Esophagus mucosa (tissue), 1 donor: ENCODE results near the gene CBLN1. TPM values are rescaled to one million over a fixed set of nuclear protein-coding genes. Genes with fewer than 3 reads are reported as not detected.
A peak's percentile ranks its signal among the peaks of the same experiment; 100 is the strongest.

Experiments used
- ATAC-seq: fragments of 200-7000 bp; cut with Tn5 transposase; one replicate; pipeline ENCODE4 v1.9.1; 2020
- total RNA-seq: library from RNA; stranded (reverse); gene quantifications from one replicate; pipeline ENCODE4 v1.2.4, GENCODE V29; 2023
- donor health status: DM: yes; HTN: yes; CAD: no.

The CBLN1 gene
- total RNA-seq: 0.36 TPM

GRCh38 chr16:49281480-49281842, at the start of gene CBLN1:
Gene CBLN1 (minus strand): TSS chr16:49281838. CDS start chr16:49281465, 373 bp downstream.
- no peak for ATAC-seq

GRCh38 chr16:49330562-49331201, 49.0 kb upstream of the CBLN1 start:
- no peak for ATAC-seq

DNA sequence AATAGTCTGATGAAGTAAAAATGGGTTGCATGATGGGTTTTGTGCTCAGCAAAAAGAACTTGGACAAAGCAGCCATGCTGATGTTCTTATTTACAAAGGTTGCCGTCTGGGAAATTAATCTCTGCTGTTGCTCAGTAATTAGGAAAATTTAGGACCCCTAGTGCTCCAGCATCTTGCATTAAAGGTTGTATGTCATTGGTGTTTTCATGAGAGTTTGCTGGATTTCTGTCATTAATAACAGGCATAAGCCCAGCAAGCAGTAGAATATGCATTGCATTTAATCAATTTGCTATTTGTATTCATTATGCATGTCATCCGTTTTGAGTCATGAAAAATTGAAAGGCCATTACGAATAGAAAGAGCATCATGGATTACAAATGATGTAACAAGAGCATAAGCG, 46.7 kb upstream of the CBLN1 start:
- ATAC-seq: no peak

GRCh38 chr16:49327466-49327865, 45.8 kb upstream of the CBLN1 start:
- no peak for ATAC-seq

DNA sequence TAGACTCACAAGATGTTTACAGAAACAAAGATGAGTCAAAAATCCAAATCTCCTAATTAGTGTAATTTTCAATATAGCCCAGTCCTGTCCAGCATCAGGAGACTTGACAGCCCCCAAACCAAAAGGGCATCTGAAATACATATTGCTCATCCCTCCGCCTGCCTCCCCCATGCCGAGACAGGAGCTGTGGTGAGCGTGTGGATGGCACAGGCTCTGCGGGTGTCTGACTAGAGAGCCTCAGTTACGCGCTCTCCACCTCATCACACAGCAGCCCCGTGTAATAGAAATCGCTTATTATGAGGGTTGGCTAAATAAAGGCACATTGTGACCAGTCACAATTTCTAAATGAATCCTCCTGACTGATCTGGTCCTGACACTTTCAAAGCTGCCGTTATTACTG, 43.1 kb upstream of the CBLN1 start:
- no peak for ATAC-seq

GRCh38 chr16:49315602-49316001, 34.0 kb upstream of the CBLN1 start:
- ATAC-seq: no peak

GRCh38 chr16:49312389-49312985, 30.8 kb upstream of the CBLN1 start:
- no peak for ATAC-seq

GRCh38 chr16:49311823-49312222, 30.2 kb upstream of the CBLN1 start:
- ATAC-seq: no peak

DNA sequence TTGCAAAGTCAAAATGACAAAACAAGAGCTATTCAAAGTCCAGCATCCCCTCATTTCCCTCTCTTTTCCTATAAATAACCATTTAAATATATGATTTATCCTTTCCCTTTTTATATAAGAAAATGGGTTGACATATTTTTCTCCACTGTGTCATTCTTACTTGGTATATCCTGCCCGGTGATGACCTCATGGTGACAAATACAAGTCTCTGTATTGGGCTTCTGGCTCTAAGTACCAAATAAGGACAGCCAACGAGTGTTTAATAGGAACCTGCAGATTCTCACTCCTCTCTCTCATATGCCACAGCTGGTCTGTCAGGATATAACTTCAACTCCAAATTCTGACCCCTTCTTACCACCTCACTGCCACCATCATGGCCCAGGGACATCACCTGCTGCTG, 25.5 kb upstream of the CBLN1 start:
- no peak for ATAC-seq

- ATAC-seq: no peak
Observed at GRCh38 chr16:49305406-49305805, 23.8 kb upstream of the CBLN1 start.

DNA sequence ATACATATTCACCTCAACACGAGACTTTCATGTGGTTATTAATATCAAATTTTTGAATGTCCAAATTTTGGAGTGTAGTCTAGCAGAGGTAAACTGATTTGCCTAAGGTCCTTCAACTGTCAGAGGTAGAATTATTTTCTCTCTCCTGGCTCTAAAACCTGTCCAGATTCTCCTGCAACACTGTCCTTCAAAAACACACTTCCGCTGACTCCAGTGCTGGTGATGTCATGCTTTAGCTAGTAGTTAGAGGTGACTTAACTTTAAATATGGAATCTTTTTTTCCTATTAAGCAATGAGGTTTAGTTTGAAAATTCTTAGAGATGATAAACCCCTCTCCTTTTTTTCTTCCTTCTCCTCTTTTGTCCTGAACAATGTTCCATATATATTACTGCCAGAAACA, 10.8 kb upstream of the CBLN1 start:
- no peak for ATAC-seq

DNA sequence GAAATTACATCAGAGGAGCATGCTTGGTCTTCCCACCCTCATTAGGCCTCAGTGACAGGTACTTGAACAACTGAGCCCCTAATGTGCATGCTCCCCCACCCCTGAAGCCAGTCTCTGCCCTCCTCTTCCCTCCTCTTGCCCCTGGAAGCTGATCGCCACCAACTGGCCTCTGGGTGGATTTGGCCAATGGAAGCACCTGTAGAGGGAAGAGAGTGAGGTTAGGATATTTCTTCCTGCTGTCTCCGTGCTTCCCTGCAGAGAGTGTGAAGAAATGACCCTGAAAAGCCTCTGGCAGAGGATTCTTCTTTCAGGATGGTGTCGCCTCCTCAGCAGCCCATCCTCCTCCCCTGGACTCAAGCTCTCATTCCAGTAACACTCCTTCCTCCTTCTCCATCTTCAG, 5.9 kb upstream of the CBLN1 start:
- no peak for ATAC-seq

GRCh38 chr16:49284962-49285361, 3.3 kb upstream of the CBLN1 start:
- no peak for ATAC-seq

DNA sequence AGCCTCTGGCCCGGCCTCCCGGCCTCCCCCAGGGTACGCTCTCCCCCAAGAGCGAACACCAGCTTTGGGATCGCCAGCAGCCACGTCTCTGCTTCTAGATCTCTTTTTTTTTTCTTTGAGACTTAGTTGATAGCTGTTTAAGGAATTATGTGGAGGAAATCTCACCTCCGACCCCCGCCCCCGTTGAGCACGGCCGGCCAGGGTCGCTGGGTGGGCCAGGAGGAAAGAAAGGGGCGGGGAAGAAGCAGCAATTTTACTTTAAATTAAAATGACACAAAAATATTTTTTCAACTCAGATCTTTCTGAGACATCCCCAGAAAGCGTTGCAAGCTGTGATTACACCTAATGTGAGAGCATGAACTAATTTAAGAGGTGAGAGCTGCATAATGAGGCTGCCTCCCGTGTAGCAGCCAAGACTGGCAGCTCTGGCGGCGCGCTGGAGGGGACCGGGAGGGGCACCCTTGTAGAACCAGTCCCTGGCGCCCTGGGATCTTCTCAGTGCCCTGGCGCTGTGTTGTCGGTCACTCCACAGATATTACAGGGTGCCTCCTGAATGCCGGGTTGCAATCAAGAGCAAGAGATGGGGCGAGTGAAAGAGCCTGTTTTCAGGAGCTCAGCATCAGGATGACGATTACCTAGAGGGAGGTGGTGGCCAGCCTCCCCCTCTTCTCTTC, 1.9 kb upstream of the CBLN1 start:
- ATAC-seq: no peak

DNA sequence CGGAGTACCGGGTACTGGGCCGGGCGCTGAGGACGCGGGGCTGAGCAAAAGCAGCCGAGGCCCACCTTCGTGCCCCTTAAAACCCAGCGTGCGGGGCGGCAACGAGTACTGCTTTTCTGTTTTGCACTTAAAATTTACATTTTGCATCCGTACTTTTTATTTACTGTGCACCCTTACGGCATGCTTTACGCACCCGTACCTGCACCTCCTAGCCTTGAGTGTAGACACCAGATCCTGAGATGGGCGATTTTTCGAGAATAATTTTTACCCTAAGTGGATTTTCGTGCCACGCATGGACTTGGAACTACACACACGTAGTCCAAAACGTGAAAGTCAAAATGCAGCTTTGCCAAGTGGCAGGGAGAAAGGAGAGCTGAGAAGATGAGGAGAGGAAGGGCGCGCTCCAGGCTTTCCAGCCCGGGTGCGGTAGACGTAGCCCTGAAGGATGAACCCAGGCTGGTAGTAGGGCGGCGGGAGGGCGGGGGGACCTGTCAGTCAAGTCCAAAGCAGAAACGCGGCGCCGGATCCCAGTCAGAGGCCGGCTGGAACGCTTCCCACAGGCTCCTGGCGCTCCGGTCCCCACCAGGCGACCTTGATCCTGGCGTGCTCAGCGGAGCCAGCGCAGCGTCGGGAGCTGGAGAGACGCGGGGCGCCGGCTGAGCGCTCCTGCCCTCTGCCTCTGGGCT, 1.2 kb upstream of the CBLN1 start:
- ATAC-seq: no peak

- ATAC-seq: peak; percentile 99
Observed at GRCh38 chr16:49281843-49282642, 405 bp upstream of the CBLN1 start.

DNA sequence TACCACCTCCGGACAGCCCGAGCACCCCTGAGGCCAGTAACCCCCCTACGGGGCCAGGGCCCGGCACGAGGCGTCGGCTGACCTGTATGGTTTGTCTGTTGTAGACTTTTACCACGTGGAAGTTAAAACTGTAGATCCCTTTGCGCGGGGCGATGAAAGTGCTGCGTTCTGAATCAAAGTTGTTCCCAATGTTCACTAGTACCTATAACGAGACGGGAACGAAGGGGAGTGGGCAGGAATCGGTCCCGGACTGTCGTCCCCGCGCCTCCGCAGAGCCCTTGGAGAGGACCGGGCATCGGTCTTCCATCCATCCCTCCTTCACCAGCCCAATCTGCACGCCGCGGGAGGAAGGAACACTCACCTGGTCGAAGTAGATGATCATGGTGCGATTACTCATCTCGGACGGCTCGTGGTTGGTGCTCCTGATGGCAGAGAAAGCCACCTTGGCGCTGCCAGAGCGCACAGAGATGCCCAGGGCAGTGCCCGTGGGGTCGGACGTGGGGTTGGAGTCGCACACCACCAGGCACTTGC, 732 bp downstream of the CBLN1 start:
- no peak for ATAC-seq

DNA sequence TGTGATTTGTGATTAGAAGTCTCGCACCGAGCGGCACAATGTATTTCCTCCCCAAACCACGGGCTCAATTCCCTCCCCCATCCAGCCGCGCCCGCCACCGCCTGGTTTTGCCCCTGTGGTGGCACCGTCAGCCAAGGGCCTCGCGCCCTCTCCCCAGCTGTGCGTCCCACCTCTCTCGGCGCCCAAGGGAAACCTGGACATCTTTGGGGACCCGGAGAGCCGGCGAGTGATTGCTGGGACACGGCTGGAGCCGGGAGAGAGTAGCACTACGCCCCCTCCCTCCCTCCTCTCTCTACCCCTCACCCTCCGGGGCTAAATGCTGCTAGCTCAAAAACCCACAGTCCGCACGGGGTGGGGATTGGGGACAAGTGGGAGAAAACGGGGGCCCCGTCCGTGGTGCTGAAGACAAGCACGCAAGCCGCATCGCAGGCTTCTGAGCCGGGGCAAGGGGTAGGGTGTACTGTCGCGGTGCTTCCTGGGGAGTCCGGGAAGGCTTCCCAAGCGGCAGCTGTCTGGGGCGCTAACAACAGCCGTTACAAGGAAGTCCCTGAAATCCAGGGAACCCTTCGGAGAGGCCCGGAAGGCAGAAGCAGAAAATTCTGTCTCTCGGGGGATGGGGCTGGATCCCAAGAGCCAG, 1.4 kb downstream of the CBLN1 start:
- no peak for ATAC-seq

GRCh38 chr16:49278944-49279725, 2.5 kb downstream of the CBLN1 start:
- ATAC-seq: no peak

- no peak for ATAC-seq
Observed at GRCh38 chr16:49278567-49278827, 3.1 kb downstream of the CBLN1 start.

DNA sequence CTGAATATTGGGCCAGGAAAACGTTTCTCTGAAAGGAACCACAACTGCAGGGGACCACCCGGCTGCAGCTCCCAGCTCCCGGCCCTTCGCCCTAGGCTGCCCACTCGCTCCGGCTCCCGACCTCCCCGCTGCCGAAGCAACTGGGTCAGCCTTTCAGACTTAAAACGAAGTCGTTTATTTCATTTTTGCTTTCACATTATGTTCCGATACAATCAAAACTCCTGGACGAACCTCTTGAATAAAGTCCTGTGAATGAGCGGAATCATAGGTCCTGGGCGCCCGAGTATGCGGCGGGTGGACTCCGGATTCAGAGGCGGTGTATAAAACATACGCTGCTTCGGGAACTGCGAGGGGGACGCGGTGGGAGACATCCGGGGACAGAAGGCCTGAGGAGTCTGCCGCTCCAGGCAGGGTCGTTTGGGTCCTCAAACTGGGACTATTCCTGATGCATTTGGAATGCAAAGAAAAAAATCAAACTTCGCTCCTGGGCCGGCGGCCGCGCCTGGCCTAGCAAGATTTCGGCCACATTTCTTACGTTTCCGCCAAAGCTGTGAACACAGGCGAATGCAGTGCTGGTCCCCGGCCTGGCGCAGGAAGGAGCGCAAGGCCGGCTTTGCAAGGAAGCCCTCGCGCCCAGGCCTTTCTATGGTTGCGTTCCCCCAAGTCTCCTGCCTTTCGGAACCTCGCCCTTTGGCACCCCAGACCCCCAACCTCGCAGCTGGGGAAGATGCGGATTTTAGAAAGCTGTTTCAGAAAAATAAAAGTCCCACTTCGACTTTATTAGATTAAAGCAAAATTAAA, 3.7 kb downstream of the CBLN1 start:
- no peak for ATAC-seq
